Gastroesophageal sphincter (tissue), 4 donors: ENCODE measurements around the gene PSMB5. TPM values are rescaled to one million over a fixed set of nuclear protein-coding genes. Genes with fewer than 3 reads are reported as not detected.
A peak's percentile ranks its signal among the peaks of the same experiment; 100 is the strongest.

Source experiments
- ATAC-seq: fragments of 150-250 bp; one replicate; pipeline ENCODE4 v1.9.1; 2016; ENCODE audit warnings: mild to moderate bottlenecking, moderate library complexity
- H3K27ac ChIP-seq, 4 donors: fragments of 200-600 bp; sonication (generic) in 3 of 4; 1 replicate in 3 of 4; 2 replicates in 1 of 4; pipeline ENCODE4 v1.5.1; 2016 to 2019
- H3K27me3 ChIP-seq: fragments of 200-600 bp; sonication (generic); one replicate; pipeline ENCODE4 v1.5.1; 2019
- H3K36me3 ChIP-seq, 2 donors: fragments of 200-600 bp; sonication (generic); one replicate each; pipeline ENCODE4 v1.5.1; 2019; ENCODE audit warnings: control low read depth in 1 of 2
- H3K4me1 ChIP-seq, 3 donors: fragments of 200-600 bp; sonication (generic); 1 replicate in 2 of 3; 2 replicates in 1 of 3; pipeline ENCODE4 v1.5.1; 2016 to 2019; ENCODE audit warnings: control low read depth in 2 of 3
- H3K4me3 ChIP-seq, 2 donors: fragments of 200-600 bp; sonication (generic); one replicate each; pipeline ENCODE4 v1.5.1; 2019; ENCODE audit warnings: mild to moderate bottlenecking in 1 of 2, moderate library complexity in 1 of 2
- H3K9me3 ChIP-seq, 3 donors: fragments of 200-600 bp; sonication (generic); one replicate each; pipeline ENCODE4 v1.5.1; 2017 to 2019; ENCODE audit warnings: control low read depth in 2 of 3
- EP300 ChIP-seq: sonication (generic); formaldehyde crosslinking; IDR thresholded peaks from one replicate; pipeline ENCODE4 v1.6.1; 2017; ENCODE audit warnings: antibody characterized with exemption, mild to moderate bottlenecking
- POLR2A ChIP-seq, 2 donors: fragments of 450-650 bp; IDR thresholded peaks; one replicate each; pipeline ENCODE4 v1.6.1; 2017; ENCODE audit warnings: antibody characterized with exemption in 2 of 2, mild to moderate bottlenecking in 2 of 2, moderate library complexity in 1 of 2
- POLR2AphosphoS5 ChIP-seq: sonication (generic); formaldehyde crosslinking; IDR thresholded peaks from one replicate; pipeline ENCODE4 v1.6.1; 2017; ENCODE audit warnings: antibody characterized with exemption
- WGBS, 2 donors: methylation state at CpG; one replicate each; pipeline ENCODE4 v1.1.5; 2018; ENCODE audit warnings: low coverage in 1 of 2; 5-methylcytosine and 5-hydroxymethylcytosine counted together
- total RNA-seq, 4 donors: library from RNA; depleted of rRNA; stranded (reverse); fragments of >200 nt; gene quantifications; one replicate each; pipeline ENCODE4 v1.1.0, GENCODE V29; 2016
- TF ChIP-seq, protein P1 (sequence below), 4 experiments: fragments of 200-600 bp in 2 of 4; fragments of 450-650 bp in 2 of 4; sonication (generic) in 1 of 4; IDR thresholded peaks; one replicate each; pipeline ENCODE4 v1.5.1; 2017 to 2019; ENCODE audit warnings: antibody characterized with exemption in 4 of 4, mild to moderate bottlenecking in 2 of 4, moderate library complexity in 2 of 4

Gene PSMB5
- total RNA-seq, 4 donors from 2014 or later: 125 to 182 (median 133) TPM

DNA sequence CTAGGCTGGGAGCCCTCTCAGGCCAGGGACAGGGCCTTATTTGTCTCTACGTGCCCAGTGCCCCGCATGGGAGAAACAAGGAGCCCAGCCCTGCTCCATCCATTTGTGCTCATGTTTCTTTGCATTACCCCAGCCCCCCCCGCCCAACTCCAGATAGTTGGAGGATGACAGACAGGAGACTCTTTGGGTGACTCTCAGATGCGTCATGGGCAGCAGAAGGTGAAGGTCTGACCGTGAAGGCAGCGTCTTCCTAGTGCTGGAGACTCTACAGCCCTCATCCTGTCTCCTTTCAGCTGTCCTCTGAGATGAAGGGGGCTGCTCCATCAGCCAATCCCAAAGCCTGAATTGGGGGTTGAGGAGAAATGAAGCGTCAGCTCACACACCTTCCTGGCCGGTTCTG is 7.0 kb upstream of the PSMB5 start:
- TF ChIP-seq POLR2A (IDR thresholded peaks at IDR 0.05): no peak
- TF ChIP-seq, protein P1, sequence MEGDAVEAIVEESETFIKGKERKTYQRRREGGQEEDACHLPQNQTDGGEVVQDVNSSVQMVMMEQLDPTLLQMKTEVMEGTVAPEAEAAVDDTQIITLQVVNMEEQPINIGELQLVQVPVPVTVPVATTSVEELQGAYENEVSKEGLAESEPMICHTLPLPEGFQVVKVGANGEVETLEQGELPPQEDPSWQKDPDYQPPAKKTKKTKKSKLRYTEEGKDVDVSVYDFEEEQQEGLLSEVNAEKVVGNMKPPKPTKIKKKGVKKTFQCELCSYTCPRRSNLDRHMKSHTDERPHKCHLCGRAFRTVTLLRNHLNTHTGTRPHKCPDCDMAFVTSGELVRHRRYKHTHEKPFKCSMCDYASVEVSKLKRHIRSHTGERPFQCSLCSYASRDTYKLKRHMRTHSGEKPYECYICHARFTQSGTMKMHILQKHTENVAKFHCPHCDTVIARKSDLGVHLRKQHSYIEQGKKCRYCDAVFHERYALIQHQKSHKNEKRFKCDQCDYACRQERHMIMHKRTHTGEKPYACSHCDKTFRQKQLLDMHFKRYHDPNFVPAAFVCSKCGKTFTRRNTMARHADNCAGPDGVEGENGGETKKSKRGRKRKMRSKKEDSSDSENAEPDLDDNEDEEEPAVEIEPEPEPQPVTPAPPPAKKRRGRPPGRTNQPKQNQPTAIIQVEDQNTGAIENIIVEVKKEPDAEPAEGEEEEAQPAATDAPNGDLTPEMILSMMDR (IDR thresholded peaks at IDR 0.05): no peak
- TF ChIP-seq EP300: no peak
- no peak for TF ChIP-seq POLR2AphosphoS5
- Histone ChIP-seq H3K9me3 (no peaks in the 10 kb centered on the region), H3K4me1 (no peaks in the 10 kb centered on the region), H3K4me3 (no peak overlapping the region), H3K27me3 (no peaks in the 10 kb centered on the region), H3K27ac (no peak overlapping the region), H3K36me3 (no peaks in the 10 kb centered on the region)
- no peak for ATAC-seq
- 67% methylated on average over 3 of the region's 8 CpGs; no CpG with 5 or more reads in 1 of the 2 donors for WGBS, 2 donors

DNA sequence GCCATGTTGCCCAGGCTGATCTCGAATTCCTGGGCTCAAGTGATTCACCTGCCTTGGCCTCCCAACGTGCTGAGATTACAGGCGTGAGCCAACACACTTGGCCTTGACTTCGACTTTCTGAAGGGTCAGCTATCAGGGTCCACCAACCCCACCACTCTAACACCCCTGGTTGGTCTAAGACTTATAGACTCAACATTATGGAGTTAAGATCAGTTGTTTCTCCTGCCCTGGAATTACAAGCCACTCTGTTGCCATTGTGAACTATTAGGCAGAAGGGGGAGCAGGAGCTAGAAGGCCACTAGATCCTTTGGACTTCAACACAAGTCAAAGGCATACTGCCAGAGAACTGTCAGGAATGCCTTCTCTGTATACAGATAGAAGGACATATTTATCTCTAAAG is 5.4 kb upstream of the PSMB5 start:
- WGBS, 2 donors: 80 to 90% methylated on average over 1 to 2 of the region's 4 CpGs
- ATAC-seq: no peak
- Histone ChIP-seq H3K27me3 (no peaks in the 10 kb centered on the region), H3K27ac (no peak overlapping the region), H3K4me1 (peaks cover 0 to 5% (median 0%) of the 10 kb centered on the region in 3 donors), H3K36me3 (no peaks in the 10 kb centered on the region), H3K4me3 (no peak overlapping the region), H3K9me3 (no peaks in the 10 kb centered on the region)
- TF ChIP-seq EP300 (no peak), POLR2A (IDR thresholded peaks at IDR 0.05) (no peak), POLR2AphosphoS5 (no peak)
- TF ChIP-seq, protein P1 (IDR thresholded peaks at IDR 0.05): no peak

- WGBS, 2 donors: 60 to 61% methylated on average over 12 to 14 of the region's 14 CpGs
- no peak for ATAC-seq
- Histone ChIP-seq H3K9me3 (no peaks in the 10 kb centered on the region), H3K4me1 (peaks cover 0 to 37% (median 6%) of the 10 kb centered on the region in 3 donors), H3K27ac (peak overlapping the region; percentile 70 to 93 (median 92)), H3K27me3 (no peaks in the 10 kb centered on the region), H3K36me3 (peaks cover 0 to 30% of the 10 kb centered on the region in 2 donors), H3K4me3 (peak overlapping the region; percentile 65 to 85)
- TF ChIP-seq, protein P1 (IDR thresholded peaks at IDR 0.05): peak in 2 of 4 experiments; percentile 32 to 40
- no peak for TF ChIP-seq EP300
Measured at GRCh38 chr14:23035303-23036144, 824 bp upstream of the PSMB5 start.

DNA sequence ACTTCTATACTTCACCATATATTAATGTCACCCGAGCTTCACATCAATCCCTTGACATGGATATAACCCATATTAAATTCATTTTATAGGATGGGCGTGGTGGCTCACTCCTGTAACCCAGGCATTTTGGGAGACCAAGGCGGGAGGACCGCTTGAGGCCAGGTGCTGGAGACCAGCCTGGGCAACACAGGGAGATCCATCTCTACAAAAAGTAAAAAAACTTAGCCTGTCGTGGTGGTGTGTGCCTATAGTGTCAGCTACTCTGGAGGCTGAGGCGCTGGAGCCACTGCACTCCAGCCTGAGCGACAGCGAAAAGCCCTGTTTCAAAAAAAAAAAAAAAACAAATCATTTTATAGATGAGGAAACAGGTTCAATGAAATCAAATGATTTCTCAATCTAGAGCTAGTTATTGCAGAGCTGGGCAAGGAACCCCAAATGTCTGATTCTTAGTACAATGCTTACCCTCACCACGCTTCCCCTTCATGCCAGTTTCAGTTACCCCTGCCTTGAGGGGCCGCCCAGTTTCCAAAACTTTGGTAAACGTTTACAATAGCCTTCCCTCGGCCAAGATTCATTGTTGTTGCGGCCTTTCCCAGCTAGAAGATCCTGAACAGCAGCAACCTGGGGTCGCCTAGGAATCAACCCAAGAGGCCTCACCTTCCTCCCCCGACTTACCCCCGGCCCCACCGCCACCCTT is 751 bp downstream of the PSMB5 start:
- WGBS, 2 donors: 39 to 46% methylated on average over 11 to 12 of the region's 17 CpGs
- Histone ChIP-seq H3K27ac (peak overlapping the region; percentile 70 to 93 (median 92)), H3K27me3 (no peaks in the 10 kb centered on the region), H3K36me3 (peaks cover 0 to 45% of the 10 kb centered on the region in 2 donors), H3K4me1 (peaks cover 0 to 44% (median 6%) of the 10 kb centered on the region in 3 donors), H3K9me3 (no peaks in the 10 kb centered on the region), H3K4me3 (peak overlapping the region; percentile 65 to 85)
- no peak for TF ChIP-seq POLR2AphosphoS5
- no peak for TF ChIP-seq EP300
- TF ChIP-seq, protein P1 (IDR thresholded peaks at IDR 0.05): no peak
- TF ChIP-seq POLR2A (IDR thresholded peaks at IDR 0.05): no peak
- ATAC-seq: no peak
